Dendritic cell treated with granulocyte-macrophage colony-stimulating factor and Interleukin-4, amounts not matched to agents 40 ng/mL and 50 ng/mL, for 4 days (primary cell): Measurements from ENCODE around the gene RGMB.

ENCODE experiments used
- H3K27ac Mint-ChIP-seq: one replicate; pipeline ENCODE4 v1.8.0; 2022; ENCODE audit warnings: mild to moderate bottlenecking, mixed read lengths
- H3K27me3 Mint-ChIP-seq: one replicate; pipeline ENCODE4 v1.8.0; 2022; ENCODE audit warnings: mild to moderate bottlenecking, mixed read lengths
- H3K36me3 Mint-ChIP-seq: one replicate; pipeline ENCODE4 v1.8.0; 2022; ENCODE audit warnings: low read depth, mixed read lengths
- H3K4me1 Mint-ChIP-seq: one replicate; pipeline ENCODE4 v1.8.0; 2022; ENCODE audit warnings: low read depth, mixed read lengths
- H3K4me3 Mint-ChIP-seq: one replicate; pipeline ENCODE4 v1.8.0; 2022; ENCODE audit warnings: mild to moderate bottlenecking, moderate library complexity, mixed read lengths
- H3K9me3 Mint-ChIP-seq: one replicate; pipeline ENCODE4 v1.8.0; 2022; ENCODE audit warnings: mixed read lengths
- intact Hi-C: fragments of 100-400 bp; cut with micrococcal nuclease; formaldehyde crosslinking; loops from one replicate; pipeline ENCODE4 v1.15.0; 2022

RGMB gene

GRCh38 chr5:98843481-98843880, 70.0 kb downstream of the RGMB start:
- intact Hi-C loops = no loop called here
- Mint-ChIP-seq H3K4me1 (peaks cover 4% of the 10 kb centered on the region), H3K9me3 (peaks cover 15% of the 10 kb centered on the region), H3K36me3 (no peaks in the 10 kb centered on the region), H3K27me3 (no peaks in the 10 kb centered on the region), H3K27ac (no peak overlapping the region), H3K4me3 (no peak overlapping the region)

GRCh38 chr5:98844865-98845264, 71.4 kb downstream of the RGMB start:
- H3K9me3 Mint-ChIP-seq = peaks cover 15% of the 10 kb centered on the region
- peaks cover 1% of the 10 kb centered on the region for H3K4me1 Mint-ChIP-seq
- H3K36me3 Mint-ChIP-seq = no peaks in the 10 kb centered on the region
- no peak overlapping the region for H3K4me3 Mint-ChIP-seq
- no peaks in the 10 kb centered on the region for H3K27me3 Mint-ChIP-seq
- intact Hi-C loops = no loop called here
- H3K27ac Mint-ChIP-seq = no peak overlapping the region

DNA sequence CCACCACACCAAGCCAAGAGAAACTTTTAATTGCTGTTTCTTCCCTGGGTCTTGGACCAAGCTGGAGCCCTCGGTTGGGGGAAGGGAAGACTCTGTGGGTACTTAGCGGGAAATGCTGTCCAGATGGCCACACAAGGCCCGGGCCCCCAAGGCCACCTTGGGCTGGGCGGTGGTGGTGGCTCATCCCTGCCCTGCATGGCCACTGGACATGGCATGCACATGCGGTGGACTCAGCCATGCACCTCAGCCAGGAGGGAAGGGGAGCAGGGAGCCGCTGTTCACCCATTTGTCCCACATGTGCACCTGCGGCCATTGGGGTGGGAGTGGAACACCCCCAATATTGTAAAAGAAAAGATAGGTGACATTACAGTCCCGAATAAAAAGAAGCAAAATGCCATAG, 72.4 kb downstream of the RGMB start:
- H3K27ac Mint-ChIP-seq = no peak overlapping the region
- H3K4me1 Mint-ChIP-seq = no peaks in the 10 kb centered on the region
- H3K4me3 Mint-ChIP-seq = no peak overlapping the region
- intact Hi-C loops = no loop called here
- H3K27me3 Mint-ChIP-seq = no peaks in the 10 kb centered on the region
- H3K36me3 Mint-ChIP-seq = no peaks in the 10 kb centered on the region
- peaks cover 15% of the 10 kb centered on the region for H3K9me3 Mint-ChIP-seq
